Activated CD8-positive, alpha-beta T cell treated with anti-CD3 and anti-CD28 coated beads for 36 hours (primary cell): ENCODE data around the gene TMEM132D. TPM values are rescaled to one million over a fixed set of nuclear protein-coding genes. Genes with fewer than 3 reads are reported as not detected.

ENCODE experiments used
- ATAC-seq: fragments of 200-7000 bp; cut with Tn5 transposase; one replicate; pipeline ENCODE4 v1.10.0; 2021; ENCODE audit warnings: mild to moderate bottlenecking, moderate library complexity
- CTCF ChIA-PET: fragments of 350-600 bp; sonication (Branson Sonifier 250); formaldehyde crosslinking; loops from one replicate; lab custom pipeline; 2021; ENCODE audit warnings: antibody characterized with exemption; lab: Charles Lee
- POLR2A ChIA-PET: fragments of 350-600 bp; sonication (Branson Sonifier 250); formaldehyde crosslinking; loops from one replicate; lab custom pipeline; 2021; ENCODE audit warnings: antibody characterized with exemption; lab: Charles Lee
- DNase-seq: peaks from one replicate; pipeline ENCODE4 v3.0.0-alpha.2; 2020
- H3K27ac Mint-ChIP-seq: one replicate; pipeline ENCODE4 v1.8.0; 2021; ENCODE audit warnings: mild to moderate bottlenecking, mixed read lengths
- H3K27me3 Mint-ChIP-seq: one replicate; pipeline ENCODE4 v1.8.0; 2021; ENCODE audit warnings: mixed read lengths
- H3K36me3 Mint-ChIP-seq: one replicate; pipeline ENCODE4 v1.8.0; 2021; ENCODE audit warnings: low read depth, mixed read lengths
- H3K4me1 Mint-ChIP-seq: one replicate; pipeline ENCODE4 v1.8.0; 2021; ENCODE audit warnings: low read depth, mixed read lengths
- H3K4me3 Mint-ChIP-seq: one replicate; pipeline ENCODE4 v1.8.0; 2021; ENCODE audit warnings: mild to moderate bottlenecking, moderate library complexity, mixed read lengths
- H3K9me3 Mint-ChIP-seq: one replicate; pipeline ENCODE4 v1.8.0; 2021; ENCODE audit warnings: mixed read lengths
- CTCF ChIP-seq: fragments of 200-600 bp; IDR thresholded peaks from one replicate; pipeline ENCODE4 v1.8.0; 2022; ENCODE audit warnings: antibody characterized with exemption, mild to moderate bottlenecking
- intact Hi-C: fragments of 100-400 bp; cut with micrococcal nuclease; formaldehyde crosslinking; loops from one replicate; pipeline ENCODE4 v1.10.0; 2022
- total RNA-seq, 2 experiments: library from RNA; stranded (reverse); gene quantifications; one replicate each; pipeline ENCODE4 v1.2.3, GENCODE V29; 2021

TMEM132D gene
- total RNA-seq, 2 experiments from 2014 or later, result not detected

DNA sequence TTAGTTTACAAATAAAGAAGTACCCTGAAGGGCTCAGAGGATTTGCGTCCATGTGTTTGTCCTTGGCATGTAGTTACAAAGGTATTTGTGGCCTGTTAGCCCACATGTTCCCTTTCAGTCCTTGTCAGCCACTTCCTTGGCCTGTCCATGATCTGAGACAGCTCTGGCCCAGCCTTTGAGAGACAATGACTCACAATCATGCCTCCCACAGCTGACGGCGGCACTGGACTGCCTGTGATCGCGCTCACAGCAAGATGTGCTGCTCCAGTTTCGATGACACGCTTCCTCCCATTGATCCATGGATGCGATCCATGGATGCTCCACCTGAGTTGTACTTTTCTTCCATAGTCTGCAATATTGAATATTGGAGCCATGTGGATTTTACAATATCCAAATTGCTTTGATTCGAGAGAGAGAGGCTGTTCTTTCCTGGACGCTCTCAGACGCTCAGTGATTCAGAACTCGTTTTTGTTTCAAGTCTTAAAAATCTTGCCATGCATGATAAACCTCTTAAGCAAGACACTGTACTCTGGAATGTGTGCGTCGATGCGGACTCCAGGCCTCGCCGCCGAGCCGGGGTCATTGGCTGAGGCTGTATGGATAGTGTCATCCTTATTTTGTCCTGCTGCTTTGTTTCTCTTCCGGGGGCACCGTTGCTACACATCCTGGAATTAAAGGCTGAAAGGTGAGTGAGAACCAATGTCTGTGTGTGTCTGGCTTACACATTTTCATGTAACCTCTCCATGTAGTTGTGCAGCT lies 830.5 kb downstream of the TMEM132D start:
- H3K4me3 Mint-ChIP-seq, result no peak overlapping the region
- POLR2A ChIA-PET, result no interaction called here
- H3K4me1 Mint-ChIP-seq, result no peaks in the 10 kb centered on the region
- no peak for ATAC-seq
- no peaks in the 10 kb centered on the region for H3K27me3 Mint-ChIP-seq
- no peak overlapping the region for H3K27ac Mint-ChIP-seq
- TF ChIP-seq CTCF, result no peak
- DNase-seq, result no peak
- intact Hi-C loops, result no loop called here
- no peaks in the 10 kb centered on the region for H3K9me3 Mint-ChIP-seq
- no peaks in the 10 kb centered on the region for H3K36me3 Mint-ChIP-seq
- CTCF ChIA-PET, result no interaction called here

GRCh38 chr12:129071362-129071761 lies 832.5 kb downstream of the TMEM132D start:
- no peaks in the 10 kb centered on the region for H3K27me3 Mint-ChIP-seq
- intact Hi-C loops, result no loop called here
- DNase-seq, result no peak
- H3K9me3 Mint-ChIP-seq, result no peaks in the 10 kb centered on the region
- no peak for ATAC-seq
- ChIA-PET POLR2A (no interaction called here), CTCF (no interaction called here)
- no peak for TF ChIP-seq CTCF
- no peak overlapping the region for H3K4me3 Mint-ChIP-seq
- H3K36me3 Mint-ChIP-seq, result no peaks in the 10 kb centered on the region
- no peak overlapping the region for H3K27ac Mint-ChIP-seq
- H3K4me1 Mint-ChIP-seq, result no peaks in the 10 kb centered on the region

- intact Hi-C loops, result no loop called here
- Mint-ChIP-seq H3K27ac (no peak overlapping the region), H3K4me3 (no peak overlapping the region), H3K36me3 (no peaks in the 10 kb centered on the region), H3K27me3 (no peaks in the 10 kb centered on the region), H3K9me3 (no peaks in the 10 kb centered on the region), H3K4me1 (no peaks in the 10 kb centered on the region)
- ChIA-PET POLR2A (no interaction called here), CTCF (no interaction called here)
- no peak for DNase-seq
- no peak for TF ChIP-seq CTCF
- no peak for ATAC-seq
Measured at GRCh38 chr12:129069886-129070285, 833.9 kb downstream of the TMEM132D start.

GRCh38 chr12:129068684-129069083 lies 835.1 kb downstream of the TMEM132D start:
- DNase-seq (no peak), ATAC-seq (no peak)
- Mint-ChIP-seq H3K36me3 (no peaks in the 10 kb centered on the region), H3K27me3 (peaks cover 1% of the 10 kb centered on the region), H3K9me3 (no peaks in the 10 kb centered on the region), H3K4me3 (no peak overlapping the region), H3K27ac (no peak overlapping the region), H3K4me1 (no peaks in the 10 kb centered on the region)
- no peak for TF ChIP-seq CTCF
- intact Hi-C loops, result no loop called here
- POLR2A ChIA-PET, result no interaction called here
- CTCF ChIA-PET, result no interaction called here

GRCh38 chr12:129067491-129067890 lies 836.3 kb downstream of the TMEM132D start:
- Mint-ChIP-seq H3K27ac (no peak overlapping the region), H3K36me3 (no peaks in the 10 kb centered on the region), H3K9me3 (no peaks in the 10 kb centered on the region), H3K4me3 (no peak overlapping the region), H3K27me3 (peaks cover 2% of the 10 kb centered on the region), H3K4me1 (no peaks in the 10 kb centered on the region)
- no peak for TF ChIP-seq CTCF
- ATAC-seq (no peak), DNase-seq (no peak)
- CTCF ChIA-PET, result no interaction called here
- intact Hi-C loops, result no loop called here
- POLR2A ChIA-PET, result no interaction called here
